Activated B cell treated with CpG ODN at 0.5 μM for 24 hours (primary cell): ENCODE results near the gene PRUNE2. TPM values are rescaled to one million over a fixed set of nuclear protein-coding genes. Genes with fewer than 3 reads are reported as not detected.
"Not testable (repeated sequence)": the region's sequence is repeated elsewhere in the genome, so short reads cannot be mapped to it uniquely, and the experiment has no call there.

Experiments used
- ATAC-seq: fragments of 200-7000 bp; cut with Tn5 transposase; one replicate; pipeline ENCODE4 v1.10.0; 2021; ENCODE audit warnings: low read depth, mild to moderate bottlenecking, moderate library complexity
- CTCF ChIA-PET: fragments of 350-600 bp; sonication (Branson Sonifier 250); formaldehyde crosslinking; loops from one replicate; lab custom pipeline; 2021; ENCODE audit warnings: antibody characterized with exemption; lab: Charles Lee
- POLR2A ChIA-PET: fragments of 350-600 bp; sonication (Branson Sonifier 250); formaldehyde crosslinking; loops from one replicate; lab custom pipeline; 2021; ENCODE audit warnings: antibody characterized with exemption; lab: Charles Lee
- DNase-seq: peaks from one replicate; pipeline ENCODE4 v3.0.0; 2022
- H3K27ac Mint-ChIP-seq: one replicate; pipeline ENCODE4 v1.8.0; 2020; ENCODE audit warnings: mixed read lengths
- H3K27me3 Mint-ChIP-seq: one replicate; pipeline ENCODE4 v1.8.0; 2021; ENCODE audit warnings: mixed read lengths
- H3K36me3 Mint-ChIP-seq: one replicate; pipeline ENCODE4 v1.8.0; 2021; ENCODE audit warnings: low read depth, mixed read lengths
- H3K4me1 Mint-ChIP-seq: one replicate; pipeline ENCODE4 v1.8.0; 2021; ENCODE audit warnings: mixed read lengths
- H3K4me3 Mint-ChIP-seq: one replicate; pipeline ENCODE4 v1.8.0; 2020; ENCODE audit warnings: mild to moderate bottlenecking, mixed read lengths
- H3K9me3 Mint-ChIP-seq: one replicate; pipeline ENCODE4 v1.8.0; 2020; ENCODE audit warnings: mixed read lengths
- intact Hi-C: fragments of 100-400 bp; cut with micrococcal nuclease; formaldehyde crosslinking; loops from one replicate; pipeline ENCODE4 v1.15.1; 2024
- total RNA-seq: library from RNA; stranded (reverse); gene quantifications from 2 replicates; pipeline ENCODE4 v1.2.3, GENCODE V29; 2022
- TF ChIP-seq, protein P1 (sequence below): fragments of 200-600 bp; IDR thresholded peaks from one replicate; pipeline ENCODE4 v1.8.0; 2022; ENCODE audit warnings: antibody characterized with exemption, mild to moderate bottlenecking

The PRUNE2 gene
- total RNA-seq, 1 donor from 2014 or later: not detected

- POLR2A ChIA-PET: no interaction called here
- no peak overlapping the region for H3K27ac Mint-ChIP-seq
- DNase-seq: no peak
- ATAC-seq: no peak
- CTCF ChIA-PET: no interaction called here
- H3K4me1 Mint-ChIP-seq: no peaks in the 10 kb centered on the region
- TF ChIP-seq, protein P1, sequence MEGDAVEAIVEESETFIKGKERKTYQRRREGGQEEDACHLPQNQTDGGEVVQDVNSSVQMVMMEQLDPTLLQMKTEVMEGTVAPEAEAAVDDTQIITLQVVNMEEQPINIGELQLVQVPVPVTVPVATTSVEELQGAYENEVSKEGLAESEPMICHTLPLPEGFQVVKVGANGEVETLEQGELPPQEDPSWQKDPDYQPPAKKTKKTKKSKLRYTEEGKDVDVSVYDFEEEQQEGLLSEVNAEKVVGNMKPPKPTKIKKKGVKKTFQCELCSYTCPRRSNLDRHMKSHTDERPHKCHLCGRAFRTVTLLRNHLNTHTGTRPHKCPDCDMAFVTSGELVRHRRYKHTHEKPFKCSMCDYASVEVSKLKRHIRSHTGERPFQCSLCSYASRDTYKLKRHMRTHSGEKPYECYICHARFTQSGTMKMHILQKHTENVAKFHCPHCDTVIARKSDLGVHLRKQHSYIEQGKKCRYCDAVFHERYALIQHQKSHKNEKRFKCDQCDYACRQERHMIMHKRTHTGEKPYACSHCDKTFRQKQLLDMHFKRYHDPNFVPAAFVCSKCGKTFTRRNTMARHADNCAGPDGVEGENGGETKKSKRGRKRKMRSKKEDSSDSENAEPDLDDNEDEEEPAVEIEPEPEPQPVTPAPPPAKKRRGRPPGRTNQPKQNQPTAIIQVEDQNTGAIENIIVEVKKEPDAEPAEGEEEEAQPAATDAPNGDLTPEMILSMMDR: no peak
- intact Hi-C loops: no loop called here
- no peaks in the 10 kb centered on the region for H3K9me3 Mint-ChIP-seq
- no peaks in the 10 kb centered on the region for H3K36me3 Mint-ChIP-seq
- no peak overlapping the region for H3K4me3 Mint-ChIP-seq
- H3K27me3 Mint-ChIP-seq: peaks cover 12% of the 10 kb centered on the region
Observed at GRCh38 chr9:76863832-76864231, 42.1 kb downstream of the PRUNE2 start.

GRCh38 chr9:76859860-76860259 is 46.1 kb downstream of the PRUNE2 start:
- no peaks in the 10 kb centered on the region for H3K9me3 Mint-ChIP-seq
- ChIA-PET CTCF (no interaction called here), POLR2A (no interaction called here)
- H3K4me1 Mint-ChIP-seq: no peaks in the 10 kb centered on the region
- H3K4me3 Mint-ChIP-seq: no peak overlapping the region
- intact Hi-C loops: no loop called here
- DNase-seq (no peak), ATAC-seq (no peak)
- H3K27me3 Mint-ChIP-seq: peaks cover 8% of the 10 kb centered on the region
- TF ChIP-seq, protein P1: no peak
- H3K36me3 Mint-ChIP-seq: no peaks in the 10 kb centered on the region
- no peak overlapping the region for H3K27ac Mint-ChIP-seq

- POLR2A ChIA-PET, H3K27me3 Mint-ChIP-seq, H3K36me3 Mint-ChIP-seq, intact Hi-C loops, CTCF ChIA-PET, H3K4me1 Mint-ChIP-seq, ATAC-seq, H3K9me3 Mint-ChIP-seq, H3K27ac Mint-ChIP-seq, H3K4me3 Mint-ChIP-seq, DNase-seq: not testable (repeated sequence)
Observed at GRCh38 chr9:76858248-76858647, 47.7 kb downstream of the PRUNE2 start.

GRCh38 chr9:76856016-76856415 is 49.9 kb downstream of the PRUNE2 start:
- ATAC-seq (no peak), DNase-seq (no peak)
- Mint-ChIP-seq H3K4me1 (no peaks in the 10 kb centered on the region), H3K4me3 (no peak overlapping the region), H3K27ac (no peak overlapping the region), H3K9me3 (no peaks in the 10 kb centered on the region), H3K27me3 (no peaks in the 10 kb centered on the region), H3K36me3 (no peaks in the 10 kb centered on the region)
- TF ChIP-seq, protein P1: no peak
- POLR2A ChIA-PET: no interaction called here
- intact Hi-C loops: no loop called here
- CTCF ChIA-PET: interaction anchor here (0.7 kb wide), 1 partner anchor 140 kb away, joined by 3 read pairs; no protein-coding TSS in a partner anchor

DNA sequence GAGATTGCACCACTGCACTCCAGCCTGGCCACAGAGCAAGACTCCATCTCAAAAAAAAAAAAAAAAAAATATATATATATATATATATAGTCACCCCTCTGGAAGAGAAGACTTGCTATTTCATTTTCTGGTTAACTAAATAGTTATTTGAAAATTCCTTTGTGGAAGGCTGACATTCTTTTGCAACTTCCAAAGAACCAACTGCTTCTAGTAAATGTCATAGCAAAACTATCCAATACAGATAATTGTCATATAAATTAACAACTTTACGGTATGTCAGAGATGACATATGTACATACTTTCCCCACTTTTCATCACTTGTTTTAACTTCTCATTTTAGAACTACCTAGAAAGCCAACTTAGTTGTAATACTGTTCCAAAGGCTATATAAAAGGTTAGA is 50.9 kb downstream of the PRUNE2 start:
- no peaks in the 10 kb centered on the region for H3K36me3 Mint-ChIP-seq
- no peaks in the 10 kb centered on the region for H3K9me3 Mint-ChIP-seq
- H3K4me1 Mint-ChIP-seq: no peaks in the 10 kb centered on the region
- H3K27ac Mint-ChIP-seq: no peak overlapping the region
- no peaks in the 10 kb centered on the region for H3K27me3 Mint-ChIP-seq
- no peak for ATAC-seq
- TF ChIP-seq, protein P1: no peak
- POLR2A ChIA-PET: no interaction called here
- intact Hi-C loops: no loop called here
- no peak for DNase-seq
- no peak overlapping the region for H3K4me3 Mint-ChIP-seq
- CTCF ChIA-PET: no interaction called here

- Mint-ChIP-seq H3K27me3 (no peaks in the 10 kb centered on the region), H3K4me3 (no peak overlapping the region), H3K27ac (no peak overlapping the region), H3K9me3 (no peaks in the 10 kb centered on the region), H3K4me1 (no peaks in the 10 kb centered on the region), H3K36me3 (no peaks in the 10 kb centered on the region)
- TF ChIP-seq, protein P1: no peak
- CTCF ChIA-PET: no interaction called here
- intact Hi-C loops: no loop called here
- DNase-seq: no peak
- ATAC-seq: no peak
- POLR2A ChIA-PET: interaction anchor here (0.7 kb wide), 1 partner anchor 11 kb away, joined by 3 read pairs; no protein-coding TSS in a partner anchor
Observed at GRCh38 chr9:76852026-76852425, 53.9 kb downstream of the PRUNE2 start.
